Natural killer cell (primary cell): ENCODE results near the gene UBL7. TPM values are rescaled to one million over a fixed set of nuclear protein-coding genes. Genes with fewer than 3 reads are reported as not detected.

ENCODE experiments used
- ATAC-seq, 3 donors: fragments of 150-1000 bp in 2 of 3; fragments of 200-7000 bp in 1 of 3; cut with Tn5 transposase; 1 replicate in 1 of 3; 2 replicates in 2 of 3; pipeline ENCODE4 v1.10.0; 2021; ENCODE audit warnings: mild to moderate bottlenecking in 2 of 3, moderate library complexity in 2 of 3
- DNase-seq, 2 donors: peaks; one replicate each; pipeline versions ENCODE4 v3.0.0 to v3.0.0-alpha.2; 2013 to 2021; ENCODE audit warnings: mixed read lengths in 1 of 2
- H3K27ac ChIP-seq: one replicate; pipeline ENCODE4 v1.5.1; 2013; ENCODE audit warnings: mild to moderate bottlenecking, low read length
- H3K27me3 ChIP-seq: one replicate; pipeline ENCODE4 v1.6.1; 2013; ENCODE audit warnings: low read length; ENCODE audit not compliant: control insufficient read depth, insufficient read depth
- H3K36me3 ChIP-seq: one replicate; pipeline ENCODE4 v1.6.1; 2013; ENCODE audit warnings: low read length; ENCODE audit not compliant: control insufficient read depth, insufficient read depth
- H3K4me1 ChIP-seq: one replicate; pipeline ENCODE4 v1.6.1; 2013; ENCODE audit warnings: low read length; ENCODE audit not compliant: control insufficient read depth, insufficient read depth
- H3K4me3 ChIP-seq: one replicate; pipeline ENCODE4 v1.5.1; 2013; ENCODE audit warnings: low read length
- H3K9me3 ChIP-seq: one replicate; pipeline ENCODE4 v1.6.1; 2013; ENCODE audit warnings: low read length; ENCODE audit not compliant: control insufficient read depth, insufficient read depth
- H3K27ac Mint-ChIP-seq, 2 donors: one replicate each; pipeline ENCODE4 v1.8.0; 2022; ENCODE audit warnings: mild to moderate bottlenecking in 2 of 2, mixed read lengths in 2 of 2, moderate library complexity in 1 of 2
- H3K27me3 Mint-ChIP-seq, 2 donors: one replicate each; pipeline ENCODE4 v1.8.0; 2022; ENCODE audit warnings: low read depth in 2 of 2, mixed read lengths in 2 of 2
- H3K36me3 Mint-ChIP-seq: one replicate; pipeline ENCODE4 v1.8.0; 2022; ENCODE audit warnings: mixed read lengths
- H3K4me1 Mint-ChIP-seq, 2 donors: one replicate each; pipeline ENCODE4 v1.8.0; 2022; ENCODE audit warnings: mixed read lengths in 2 of 2
- H3K4me3 Mint-ChIP-seq: one replicate; pipeline ENCODE4 v1.8.0; 2022; ENCODE audit warnings: mild to moderate bottlenecking, moderate library complexity, mixed read lengths
- H3K9me3 Mint-ChIP-seq, 2 donors: one replicate each; pipeline ENCODE4 v1.8.0; 2022; ENCODE audit warnings: mixed read lengths in 2 of 2
- CTCF ChIP-seq: fragments of 200-600 bp; IDR thresholded peaks from one replicate; pipeline ENCODE4 v1.8.0; 2022; ENCODE audit warnings: antibody characterized with exemption
- WGBS: methylation state at CpG from one replicate; pipeline ENCODE4 v1.1.7; 2013; ENCODE audit warnings: missing lambda C conversion rate; ENCODE audit not compliant: insufficient coverage; 5-methylcytosine and 5-hydroxymethylcytosine counted together
- intact Hi-C: fragments of 100-400 bp; cut with micrococcal nuclease; formaldehyde crosslinking; loops from one replicate; pipeline ENCODE4 v1.14.2; 2022
- total RNA-seq, 4 donors: library from RNA; stranded (reverse); fragments of 120-200 nt in 1 of 4; gene quantifications; one replicate each; pipeline versions ENCODE4 v1.2.3 to v1.2.4, GENCODE V29; 2013 to 2022

Gene UBL7
- total RNA-seq, 3 donors from 2014 or later (not counting 1 experiment from before 2014, with no cell fraction given), result 25.1 to 38.7 (median 29.0) TPM

- H3K4me1 ChIP-seq, result peaks cover 18% of the 10 kb centered on the region
- Mint-ChIP-seq H3K36me3 (no peaks in the 10 kb centered on the region), H3K4me1 (peaks cover 0 to 20% of the 10 kb centered on the region in 2 donors), H3K4me3 (no peak overlapping the region), H3K27ac (no peak overlapping the region), H3K27me3 (no peaks in the 10 kb centered on the region), H3K9me3 (no peaks in the 10 kb centered on the region)
- H3K36me3 ChIP-seq, result no peaks in the 10 kb centered on the region
- H3K4me3 ChIP-seq, result no peak overlapping the region
- intact Hi-C loops, result loop anchor here (1.0 to 5.0 kb wide), 3 partner anchors 37 to 66 kb away; no protein-coding TSS in a partner anchor
- H3K9me3 ChIP-seq, result no peaks in the 10 kb centered on the region
- H3K27me3 ChIP-seq, result no peaks in the 10 kb centered on the region
- 0% methylated on average over 2 of the region's 2 CpGs for WGBS
- DNase-seq, result peak; percentile 66 to 89
- peak; percentile 95 for TF ChIP-seq CTCF
- ATAC-seq, result peak; percentile 63 to 76 (median 75)
- H3K27ac ChIP-seq, result no peak overlapping the region
These were observed 22.1 kb downstream of the UBL7 start for GRCh38 chr15:74438721-74439316.

GRCh38 chr15:74438206-74438605 lies 22.8 kb downstream of the UBL7 start:
- Histone ChIP-seq H3K27ac (no peak overlapping the region), H3K4me1 (peaks cover 18% of the 10 kb centered on the region), H3K27me3 (no peaks in the 10 kb centered on the region), H3K9me3 (no peaks in the 10 kb centered on the region), H3K36me3 (no peaks in the 10 kb centered on the region), H3K4me3 (no peak overlapping the region)
- DNase-seq (no peak), ATAC-seq (no peak)
- Mint-ChIP-seq H3K36me3 (no peaks in the 10 kb centered on the region), H3K4me3 (no peak overlapping the region), H3K9me3 (no peaks in the 10 kb centered on the region), H3K27me3 (no peaks in the 10 kb centered on the region), H3K27ac (no peak overlapping the region), H3K4me1 (peaks cover 0 to 20% of the 10 kb centered on the region in 2 donors)
- TF ChIP-seq CTCF, result no peak
- intact Hi-C loops, result loop anchor here (1.0 to 5.0 kb wide), 3 partner anchors 36 to 65 kb away; no protein-coding TSS in a partner anchor
- WGBS, result 50% methylated on average over 2 of the region's 2 CpGs

GRCh38 chr15:74434263-74435136 lies 26.5 kb downstream of the UBL7 start:
- peak overlapping the region; percentile 60 to 76 for H3K27ac Mint-ChIP-seq
- no peaks in the 10 kb centered on the region for H3K27me3 Mint-ChIP-seq
- ATAC-seq, result no peak
- no peak for DNase-seq
- Histone ChIP-seq H3K27ac (peak overlapping the region; percentile 75), H3K4me3 (peak overlapping the region; percentile 52), H3K27me3 (no peaks in the 10 kb centered on the region), H3K36me3 (no peaks in the 10 kb centered on the region), H3K4me1 (peaks cover 51% of the 10 kb centered on the region), H3K9me3 (no peaks in the 10 kb centered on the region)
- H3K4me1 Mint-ChIP-seq, result peaks cover 18 to 46% of the 10 kb centered on the region in 2 donors
- TF ChIP-seq CTCF, result no peak
- H3K9me3 Mint-ChIP-seq, result no peaks in the 10 kb centered on the region
- peak overlapping the region; percentile 88 for H3K4me3 Mint-ChIP-seq
- H3K36me3 Mint-ChIP-seq, result no peaks in the 10 kb centered on the region
- WGBS, result 61% methylated on average over 15 of the region's 16 CpGs
- intact Hi-C loops, result loop anchor here (5.0 kb wide), 1 partner anchor 32 kb away; no protein-coding TSS in a partner anchor
